Measurements from ENCODE around the gene ADGRE1. TPM values are rescaled to one million over a fixed set of nuclear protein-coding genes. Genes with fewer than 3 reads are reported as not detected.

ADGRE1 gene
- total and polyA plus RNA-seq, 2 experiments from 2014 or later, result not detected

- TF ChIP-seq EZH2phosphoT487 (IDR thresholded peaks at IDR 0.05; ENCODE audit: unreplicated experiment) (no peak), CTCF (conservative IDR thresholded peaks at IDR 0.05; ENCODE audit: low read depth in 2 of 2) (no peak)
Observed at GRCh38 chr19:6956573-6956972, 69.2 kb downstream of the ADGRE1 start (continued).

- Histone ChIP-seq H3K27ac (ENCODE audit: low read depth) (no peak overlapping the region), H3K4me2 (no peak overlapping the region), H3K79me2 (replicated peaks; ENCODE audit: insufficient read depth) (no peaks in the 10 kb centered on the region), H3F3A (replicated peaks; ENCODE audit: low read depth) (no peaks in the 10 kb centered on the region), H2AFZ (no peak overlapping the region), H3K27me3 (ENCODE audit: insufficient read depth) (no peaks in the 10 kb centered on the region), H3K4me1 (ENCODE audit: insufficient read depth) (no peaks in the 10 kb centered on the region), H3K36me3 (ENCODE audit: insufficient read depth) (peaks cover 3% of the 10 kb centered on the region; the same call in 1 of the 2 replicates), H3K9me2 (ENCODE audit: insufficient read depth) (no peaks in the 10 kb centered on the region), H3K4me3 (no peak overlapping the region), H4K20me1 (replicated peaks; ENCODE audit: insufficient read depth) (no peaks in the 10 kb centered on the region)
- DNase-seq (ENCODE audit: low spot score) (no peak), ATAC-seq (no peak)
- H3K27ac Mint-ChIP-seq, result no peak overlapping the region
- H3K36me3 Mint-ChIP-seq (ENCODE audit: low read depth), result peaks cover 19% of the 10 kb centered on the region; the same call in 2 of the 3 replicates
- H3K4me3 Mint-ChIP-seq, result no peak overlapping the region
- H3K27me3 Mint-ChIP-seq (ENCODE audit: insufficient read depth, low read depth, poor library complexity), result peaks cover 2% of the 10 kb centered on the region
- H3K4me1 Mint-ChIP-seq, result no peaks in the 10 kb centered on the region
- H3K9me3 Mint-ChIP-seq, result no peaks in the 10 kb centered on the region; the same call in 1 of the 3 replicates
- TF ChIP-seq, protein P1, sequence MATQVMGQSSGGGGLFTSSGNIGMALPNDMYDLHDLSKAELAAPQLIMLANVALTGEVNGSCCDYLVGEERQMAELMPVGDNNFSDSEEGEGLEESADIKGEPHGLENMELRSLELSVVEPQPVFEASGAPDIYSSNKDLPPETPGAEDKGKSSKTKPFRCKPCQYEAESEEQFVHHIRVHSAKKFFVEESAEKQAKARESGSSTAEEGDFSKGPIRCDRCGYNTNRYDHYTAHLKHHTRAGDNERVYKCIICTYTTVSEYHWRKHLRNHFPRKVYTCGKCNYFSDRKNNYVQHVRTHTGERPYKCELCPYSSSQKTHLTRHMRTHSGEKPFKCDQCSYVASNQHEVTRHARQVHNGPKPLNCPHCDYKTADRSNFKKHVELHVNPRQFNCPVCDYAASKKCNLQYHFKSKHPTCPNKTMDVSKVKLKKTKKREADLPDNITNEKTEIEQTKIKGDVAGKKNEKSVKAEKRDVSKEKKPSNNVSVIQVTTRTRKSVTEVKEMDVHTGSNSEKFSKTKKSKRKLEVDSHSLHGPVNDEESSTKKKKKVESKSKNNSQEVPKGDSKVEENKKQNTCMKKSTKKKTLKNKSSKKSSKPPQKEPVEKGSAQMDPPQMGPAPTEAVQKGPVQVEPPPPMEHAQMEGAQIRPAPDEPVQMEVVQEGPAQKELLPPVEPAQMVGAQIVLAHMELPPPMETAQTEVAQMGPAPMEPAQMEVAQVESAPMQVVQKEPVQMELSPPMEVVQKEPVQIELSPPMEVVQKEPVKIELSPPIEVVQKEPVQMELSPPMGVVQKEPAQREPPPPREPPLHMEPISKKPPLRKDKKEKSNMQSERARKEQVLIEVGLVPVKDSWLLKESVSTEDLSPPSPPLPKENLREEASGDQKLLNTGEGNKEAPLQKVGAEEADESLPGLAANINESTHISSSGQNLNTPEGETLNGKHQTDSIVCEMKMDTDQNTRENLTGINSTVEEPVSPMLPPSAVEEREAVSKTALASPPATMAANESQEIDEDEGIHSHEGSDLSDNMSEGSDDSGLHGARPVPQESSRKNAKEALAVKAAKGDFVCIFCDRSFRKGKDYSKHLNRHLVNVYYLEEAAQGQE (IDR thresholded peaks at IDR 0.05; ENCODE audit: unreplicated experiment), result no peak
- no peak for TF ChIP-seq NANOG (IDR thresholded peaks at IDR 0.05; ENCODE audit: borderline replicate concordance)
- no peak for TF ChIP-seq CREB1 (CRISPR knock-in tag; IDR thresholded peaks at IDR 0.05; ENCODE audit: low read depth)
- TF ChIP-seq ZNF114 (CRISPR knock-in tag; IDR thresholded peaks at IDR 0.05), result no peak
- TF ChIP-seq, protein P2, sequence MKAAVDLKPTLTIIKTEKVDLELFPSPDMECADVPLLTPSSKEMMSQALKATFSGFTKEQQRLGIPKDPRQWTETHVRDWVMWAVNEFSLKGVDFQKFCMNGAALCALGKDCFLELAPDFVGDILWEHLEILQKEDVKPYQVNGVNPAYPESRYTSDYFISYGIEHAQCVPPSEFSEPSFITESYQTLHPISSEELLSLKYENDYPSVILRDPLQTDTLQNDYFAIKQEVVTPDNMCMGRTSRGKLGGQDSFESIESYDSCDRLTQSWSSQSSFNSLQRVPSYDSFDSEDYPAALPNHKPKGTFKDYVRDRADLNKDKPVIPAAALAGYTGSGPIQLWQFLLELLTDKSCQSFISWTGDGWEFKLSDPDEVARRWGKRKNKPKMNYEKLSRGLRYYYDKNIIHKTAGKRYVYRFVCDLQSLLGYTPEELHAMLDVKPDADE (IDR thresholded peaks at IDR 0.05), result no peak
- TF ChIP-seq POLR2AphosphoS5 (IDR thresholded peaks at IDR 0.05; ENCODE audit: low read depth), result no peak
- no peak for TF ChIP-seq CTCF (conservative IDR thresholded peaks at IDR 0.05; ENCODE audit: low read depth in 2 of 2)
- TF ChIP-seq JUNB (IDR thresholded peaks at IDR 0.05; ENCODE audit: unreplicated experiment), result no peak
- no peak for TF ChIP-seq EZH2phosphoT487 (IDR thresholded peaks at IDR 0.05; ENCODE audit: unreplicated experiment)
- TF ChIP-seq ZNF462 (CRISPR knock-in tag; IDR thresholded peaks at IDR 0.05), result no peak
Observed at GRCh38 chr19:6958791-6959190, 71.4 kb downstream of the ADGRE1 start.

All from GM23338 (cell line).